RPMI7951 (cell line): ENCODE data around the gene CEP55. TPM values are rescaled to one million over a fixed set of nuclear protein-coding genes. Genes with fewer than 3 reads are reported as not detected.

Source experiments
- DNase-seq: peaks from one replicate; pipeline ENCODE4 v3.0.0-alpha.2; 2012; ENCODE audit warnings: low read depth
- total RNA-seq: library from RNA; depleted of rRNA; stranded (reverse); fragments of >200 nt; shearing (Covaris generic); gene quantifications from 2 replicates; pipeline ENCODE4 v1.2.3, GENCODE V29; 2014; rRNA removed

CEP55 gene
- total RNA-seq, 1 experiment from 2014 or later: 132 TPM

DNA sequence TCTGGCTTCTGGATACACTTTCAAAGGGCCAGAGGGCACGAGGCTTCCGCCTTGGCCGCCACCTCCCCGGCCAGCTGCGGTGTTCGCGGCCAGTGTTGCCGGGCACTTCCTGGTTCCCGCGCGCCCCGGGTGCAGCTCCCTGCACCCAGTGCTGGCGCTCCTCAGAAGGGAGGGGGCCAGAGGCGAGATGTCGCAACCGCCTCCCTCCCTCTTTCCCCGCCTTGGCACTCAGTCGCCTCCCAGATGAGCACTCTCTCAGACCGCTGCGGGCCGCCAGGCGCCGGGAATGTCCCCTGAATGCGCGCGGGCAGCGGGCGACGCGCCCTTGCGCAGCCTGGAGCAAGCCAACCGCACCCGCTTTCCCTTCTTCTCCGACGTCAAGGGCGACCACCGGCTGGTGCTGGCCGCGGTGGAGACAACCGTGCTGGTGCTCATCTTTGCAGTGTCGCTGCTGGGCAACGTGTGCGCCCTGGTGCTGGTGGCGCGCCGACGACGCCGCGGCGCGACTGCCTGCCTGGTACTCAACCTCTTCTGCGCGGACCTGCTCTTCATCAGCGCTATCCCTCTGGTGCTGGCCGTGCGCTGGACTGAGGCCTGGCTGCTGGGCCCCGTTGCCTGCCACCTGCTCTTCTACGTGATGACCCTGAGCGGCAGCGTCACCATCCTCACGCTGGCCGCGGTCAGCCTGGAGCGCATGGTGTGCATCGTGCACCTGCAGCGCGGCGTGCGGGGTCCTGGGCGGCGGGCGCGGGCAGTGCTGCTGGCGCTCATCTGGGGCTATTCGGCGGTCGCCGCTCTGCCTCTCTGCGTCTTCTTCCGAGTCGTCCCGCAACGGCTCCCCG, 70.2 kb downstream of the CEP55 start, which contains the start of gene FFAR4:
FFAR4 (plus strand) TSS at position 231 of the 842 bp plus-strand sequence; CDS start at position 287, 56 bp downstream.
- peak; percentile 5 for DNase-seq

DNA sequence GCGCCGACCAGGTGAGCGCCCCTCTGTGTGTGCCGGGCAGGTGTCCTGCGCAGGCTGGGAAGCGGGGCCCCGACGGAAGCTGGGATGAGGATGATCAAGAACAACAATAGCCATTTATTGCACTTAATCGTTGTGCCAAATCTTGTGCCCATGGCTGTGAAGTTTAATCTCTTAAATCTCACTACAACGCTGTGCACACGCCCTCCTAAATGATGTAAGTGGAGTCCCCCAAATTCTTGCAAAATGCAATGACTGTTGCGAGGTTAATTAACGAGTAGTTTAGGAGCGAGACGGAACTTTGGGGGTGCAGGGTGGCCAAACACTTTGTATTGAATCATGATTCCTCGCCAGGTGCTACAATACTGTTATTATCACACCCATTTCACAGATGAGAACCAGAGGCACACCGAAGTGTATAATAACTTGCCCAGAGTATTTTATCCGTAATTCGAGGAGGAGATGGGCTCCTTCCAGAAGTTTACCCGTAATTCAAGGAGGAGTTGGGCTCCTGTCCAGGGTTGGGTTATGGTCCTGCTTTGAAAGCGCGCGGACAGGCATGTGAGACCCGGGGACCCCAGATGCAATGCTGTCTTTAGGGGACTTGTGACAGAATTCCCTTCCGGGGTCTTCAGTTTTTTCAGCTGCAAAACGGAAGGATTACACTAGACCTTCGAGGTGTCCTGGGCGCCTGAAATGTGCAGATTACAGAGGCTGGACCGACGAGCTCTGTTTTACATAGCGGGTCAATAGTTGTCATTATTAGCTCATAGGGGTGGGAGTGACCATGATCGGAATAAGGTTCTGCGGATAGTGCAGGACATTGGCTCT, 71.1 kb downstream of the CEP55 start:
- DNase-seq: no peak

DNA sequence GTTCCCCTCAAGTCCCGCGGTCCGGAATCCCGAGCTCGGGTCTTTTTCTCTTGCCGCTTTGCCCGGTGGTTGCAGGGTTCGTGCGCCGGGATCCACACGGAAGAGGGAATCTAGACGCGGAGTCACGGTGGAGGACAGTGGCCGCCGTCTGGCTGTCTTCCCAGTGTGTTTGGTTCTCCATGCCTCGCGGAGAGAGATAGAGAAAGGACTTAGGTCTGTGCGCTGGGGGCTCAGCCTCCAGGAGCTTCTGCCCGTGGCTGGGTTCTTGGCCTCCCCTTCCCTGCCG, 71.6 kb downstream of the CEP55 start:
- DNase-seq: peak; percentile 8

DNA sequence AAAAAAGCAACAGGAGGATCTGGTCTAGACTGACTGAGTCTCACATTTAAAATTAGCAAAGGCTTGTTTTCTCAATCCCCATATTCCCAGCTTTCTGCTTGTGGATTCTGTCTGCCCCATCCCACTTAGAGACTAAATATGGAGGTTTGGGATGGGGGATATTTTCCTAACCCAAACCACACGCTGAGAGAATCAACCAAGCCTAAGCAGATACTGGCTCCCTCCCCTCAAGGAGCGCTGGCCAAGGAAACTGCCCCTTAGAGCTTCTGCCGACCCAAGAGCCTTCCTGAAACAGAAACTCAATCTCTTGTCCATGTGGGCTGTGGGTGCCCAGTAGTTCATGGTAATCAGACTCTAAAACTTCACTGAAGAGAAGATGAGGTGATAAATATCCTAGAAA, 74.0 kb downstream of the CEP55 start:
- no peak for DNase-seq

DNA sequence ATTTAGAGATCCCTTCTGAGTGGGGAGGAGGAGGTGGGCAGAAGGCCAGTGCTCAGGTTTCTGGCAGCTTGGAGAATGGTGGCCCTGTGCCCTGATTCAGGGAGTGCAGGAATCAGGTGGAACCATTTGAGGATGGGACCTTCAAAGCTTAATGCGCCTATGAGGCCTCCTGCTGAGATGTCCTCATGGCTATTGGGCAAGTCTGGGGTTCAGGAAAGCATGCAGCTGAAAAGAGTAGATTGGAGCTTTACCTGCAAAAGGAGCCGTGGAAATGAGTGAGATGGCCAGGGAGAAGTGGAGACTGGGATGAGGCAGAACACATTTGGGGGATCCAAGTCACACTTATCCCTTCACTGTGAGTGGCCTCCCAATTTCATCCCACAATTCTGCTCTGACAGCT, 76.2 kb downstream of the CEP55 start:
- no peak for DNase-seq

DNA sequence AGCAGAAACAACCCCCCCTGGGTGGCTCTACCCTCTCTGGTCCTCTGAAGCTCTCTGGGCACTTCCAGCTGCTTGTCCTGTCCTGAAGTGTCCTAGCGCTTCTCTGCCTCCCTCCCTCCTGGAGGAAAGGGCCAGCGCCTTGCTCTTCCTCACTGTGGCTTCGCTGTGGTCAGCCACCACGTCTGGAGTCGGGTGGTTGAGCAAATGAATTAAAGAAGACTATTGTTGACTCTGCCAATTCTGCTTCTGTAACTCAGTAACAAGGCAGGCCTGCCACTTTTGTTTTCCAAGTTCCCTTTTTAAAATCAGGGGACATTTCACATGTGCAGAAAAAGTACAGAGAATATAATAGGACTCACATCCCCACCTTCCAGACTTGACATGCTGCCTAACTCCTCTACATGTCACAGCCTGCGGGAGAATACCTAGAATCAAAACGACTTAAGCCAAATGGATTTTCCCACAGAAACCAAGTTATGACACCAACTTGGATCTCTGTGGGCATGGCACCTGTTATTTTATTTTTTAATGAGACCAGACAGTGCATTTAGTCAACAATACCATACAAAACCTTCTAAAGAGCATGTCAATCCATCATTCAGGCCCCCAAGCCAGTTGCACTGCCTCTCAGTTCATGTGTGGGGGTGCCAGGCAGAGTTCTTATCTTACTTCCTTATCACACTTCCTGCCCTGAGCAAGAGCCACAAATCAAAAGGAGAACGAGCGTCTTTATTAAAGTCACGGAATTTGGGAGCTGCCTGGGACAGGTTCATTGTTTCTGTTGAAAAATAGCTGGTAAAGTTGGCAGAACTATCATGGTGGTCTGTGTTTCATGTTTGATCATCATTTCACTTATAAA, 76.9 kb downstream of the CEP55 start:
- peak; percentile 17 for DNase-seq

DNA sequence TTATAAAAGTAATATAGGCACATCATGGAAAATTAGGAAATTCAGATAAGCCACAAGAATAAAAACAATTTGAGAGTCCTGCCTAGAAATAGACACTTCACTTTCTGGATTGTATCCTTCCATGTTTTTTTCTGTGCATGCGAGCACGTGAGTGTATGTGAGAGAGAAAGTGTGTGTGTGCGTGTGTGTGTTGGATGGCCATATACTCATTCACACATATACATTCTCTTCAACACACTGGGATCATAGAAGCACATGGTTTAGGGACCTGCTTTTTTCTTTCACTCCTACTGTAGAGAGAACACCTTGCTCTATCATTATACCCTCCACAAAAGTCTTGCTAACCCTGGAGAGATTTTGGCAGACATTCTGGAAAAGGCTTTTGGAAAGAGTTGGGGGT, 77.5 kb downstream of the CEP55 start:
- no peak for DNase-seq

DNA sequence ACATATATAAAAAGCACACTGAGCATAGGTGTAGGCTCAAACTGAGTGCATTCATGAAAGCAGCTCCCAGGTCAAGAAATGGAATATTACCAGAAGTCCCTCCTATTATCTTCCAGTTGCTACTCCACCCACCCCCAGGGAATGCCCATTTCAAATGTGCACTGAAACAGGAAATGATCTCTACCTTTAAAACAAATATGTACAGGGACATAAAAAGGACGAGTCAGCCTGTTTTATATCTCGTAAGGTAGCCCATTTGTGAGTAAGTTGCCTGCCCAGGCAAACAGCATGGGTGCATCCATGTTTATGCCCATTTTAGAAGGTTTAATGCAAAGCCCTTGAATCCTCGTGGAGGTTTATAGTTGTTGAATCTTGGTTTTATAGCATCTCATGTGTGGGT, 80.5 kb downstream of the CEP55 start:
- no peak for DNase-seq

DNA sequence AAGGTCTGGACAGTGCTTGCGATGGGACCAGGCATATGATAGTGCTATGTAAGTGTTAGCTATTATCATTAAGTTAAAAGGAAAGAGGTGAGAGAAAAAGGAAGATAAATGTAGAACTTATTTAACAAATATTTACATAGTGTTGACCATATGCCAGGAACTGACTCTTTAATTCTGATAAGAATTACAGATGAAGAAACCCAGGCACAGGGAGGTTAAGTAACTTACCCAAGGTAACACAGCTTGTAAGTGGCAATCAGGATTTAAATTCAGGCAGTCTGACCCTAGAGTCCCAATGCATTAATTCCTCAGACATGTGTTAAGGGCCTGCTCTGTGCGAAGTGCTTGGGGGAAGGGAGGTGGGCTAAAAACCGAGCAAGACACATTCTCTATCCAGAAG, 81.2 kb downstream of the CEP55 start:
- no peak for DNase-seq

Other genes with a start within 250 kb of the CEP55 start
- gene MYOF, start 14.3 kb upstream of the CEP55 start, total RNA-seq: 46.2 and 57.1 TPM in 2 replicates
- gene FFAR4, start 70.1 kb downstream of the CEP55 start, total RNA-seq: not detected in 2 replicates
- gene RBP4, start 104.6 kb downstream of the CEP55 start, total RNA-seq: not detected in 2 replicates
- not detected in 2 replicates for gene PDE6C, start 115.9 kb downstream of the CEP55 start, total RNA-seq
- gene FRA10AC1, start 206.0 kb downstream of the CEP55 start, total RNA-seq: 3.5 and 4.9 TPM in 2 replicates